ENCODE measurements around the gene ARTN. TPM values are rescaled to one million over a fixed set of nuclear protein-coding genes. Genes with fewer than 3 reads are reported as not detected.

The ARTN gene
- total and polyA plus RNA-seq, 4 donors = 0.23 to 2.7 (median 1.2) TPM

DNA sequence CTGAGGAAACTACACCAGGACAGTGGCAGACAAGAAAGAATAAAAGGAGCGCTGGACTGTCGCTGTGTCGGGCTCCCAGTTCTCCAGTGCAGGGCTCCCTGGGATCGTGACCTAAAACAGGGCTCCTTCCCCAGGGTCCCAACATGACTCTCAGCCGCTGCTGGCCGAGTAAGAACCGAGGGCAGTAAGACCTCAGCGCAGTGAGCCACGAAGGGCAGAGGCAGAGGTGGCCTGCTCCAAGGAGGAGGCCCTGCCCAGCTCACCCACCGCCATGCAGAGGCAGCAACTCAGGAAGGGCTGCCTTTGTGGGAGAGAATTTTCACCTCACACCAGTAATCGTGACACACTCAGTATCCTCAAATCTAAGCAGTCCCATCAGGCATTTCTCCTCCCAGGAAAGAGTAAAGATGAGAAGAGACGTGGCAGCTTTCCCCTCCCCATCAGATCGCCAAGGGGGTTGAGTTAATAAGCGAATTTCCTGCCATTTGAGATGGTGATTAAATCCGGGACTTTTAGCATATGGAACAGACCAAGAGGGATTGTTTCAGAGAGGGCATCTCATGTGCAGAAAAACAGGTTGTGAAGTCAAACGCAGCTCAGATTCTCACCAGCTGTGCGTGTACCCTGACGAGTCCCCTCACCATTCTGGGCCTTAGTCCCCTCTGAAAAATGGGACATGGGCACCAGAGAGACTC lies 19.8 kb upstream of the ARTN start:
- ATAC-seq (ENCODE audit: insufficient read depth, low FRiP score) (no peak), DNase-seq (no peak)
- Histone ChIP-seq H3K9ac (ENCODE audit: insufficient read depth in 1 of 2, low read length in 2 of 2) (no peak overlapping the region), H3K27ac (ENCODE audit: low read depth in 1 of 2, low read length in 1 of 2) (no peak overlapping the region), H3K27me3 (ENCODE audit: control insufficient read depth in 3 of 3, insufficient read depth in 3 of 3, low read length in 2 of 3) (no peaks in the 10 kb centered on the region), H3K4me1 (ENCODE audit: control insufficient read depth in 5 of 5, insufficient read depth in 5 of 5, low read length in 5 of 5) (no peaks in the 10 kb centered on the region), H3K9me3 (ENCODE audit: control insufficient read depth in 4 of 4, insufficient read depth in 3 of 4, low read length in 3 of 4) (no peaks in the 10 kb centered on the region), H3K4me3 (no peak overlapping the region), H3K36me3 (ENCODE audit: control insufficient read depth in 4 of 4, insufficient read depth in 4 of 4, low read length in 4 of 4) (peaks cover 0 to 7% (median 3%) of the 10 kb centered on the region in 4 donors)
- TF ChIP-seq, protein P1, sequence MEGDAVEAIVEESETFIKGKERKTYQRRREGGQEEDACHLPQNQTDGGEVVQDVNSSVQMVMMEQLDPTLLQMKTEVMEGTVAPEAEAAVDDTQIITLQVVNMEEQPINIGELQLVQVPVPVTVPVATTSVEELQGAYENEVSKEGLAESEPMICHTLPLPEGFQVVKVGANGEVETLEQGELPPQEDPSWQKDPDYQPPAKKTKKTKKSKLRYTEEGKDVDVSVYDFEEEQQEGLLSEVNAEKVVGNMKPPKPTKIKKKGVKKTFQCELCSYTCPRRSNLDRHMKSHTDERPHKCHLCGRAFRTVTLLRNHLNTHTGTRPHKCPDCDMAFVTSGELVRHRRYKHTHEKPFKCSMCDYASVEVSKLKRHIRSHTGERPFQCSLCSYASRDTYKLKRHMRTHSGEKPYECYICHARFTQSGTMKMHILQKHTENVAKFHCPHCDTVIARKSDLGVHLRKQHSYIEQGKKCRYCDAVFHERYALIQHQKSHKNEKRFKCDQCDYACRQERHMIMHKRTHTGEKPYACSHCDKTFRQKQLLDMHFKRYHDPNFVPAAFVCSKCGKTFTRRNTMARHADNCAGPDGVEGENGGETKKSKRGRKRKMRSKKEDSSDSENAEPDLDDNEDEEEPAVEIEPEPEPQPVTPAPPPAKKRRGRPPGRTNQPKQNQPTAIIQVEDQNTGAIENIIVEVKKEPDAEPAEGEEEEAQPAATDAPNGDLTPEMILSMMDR (IDR thresholded peaks at IDR 0.05; ENCODE audit: control extremely low read depth, extremely low read depth) = no peak
- WGBS, 2 donors = 84 to 85% methylated on average over 18 of the region's 18 CpGs

DNA sequence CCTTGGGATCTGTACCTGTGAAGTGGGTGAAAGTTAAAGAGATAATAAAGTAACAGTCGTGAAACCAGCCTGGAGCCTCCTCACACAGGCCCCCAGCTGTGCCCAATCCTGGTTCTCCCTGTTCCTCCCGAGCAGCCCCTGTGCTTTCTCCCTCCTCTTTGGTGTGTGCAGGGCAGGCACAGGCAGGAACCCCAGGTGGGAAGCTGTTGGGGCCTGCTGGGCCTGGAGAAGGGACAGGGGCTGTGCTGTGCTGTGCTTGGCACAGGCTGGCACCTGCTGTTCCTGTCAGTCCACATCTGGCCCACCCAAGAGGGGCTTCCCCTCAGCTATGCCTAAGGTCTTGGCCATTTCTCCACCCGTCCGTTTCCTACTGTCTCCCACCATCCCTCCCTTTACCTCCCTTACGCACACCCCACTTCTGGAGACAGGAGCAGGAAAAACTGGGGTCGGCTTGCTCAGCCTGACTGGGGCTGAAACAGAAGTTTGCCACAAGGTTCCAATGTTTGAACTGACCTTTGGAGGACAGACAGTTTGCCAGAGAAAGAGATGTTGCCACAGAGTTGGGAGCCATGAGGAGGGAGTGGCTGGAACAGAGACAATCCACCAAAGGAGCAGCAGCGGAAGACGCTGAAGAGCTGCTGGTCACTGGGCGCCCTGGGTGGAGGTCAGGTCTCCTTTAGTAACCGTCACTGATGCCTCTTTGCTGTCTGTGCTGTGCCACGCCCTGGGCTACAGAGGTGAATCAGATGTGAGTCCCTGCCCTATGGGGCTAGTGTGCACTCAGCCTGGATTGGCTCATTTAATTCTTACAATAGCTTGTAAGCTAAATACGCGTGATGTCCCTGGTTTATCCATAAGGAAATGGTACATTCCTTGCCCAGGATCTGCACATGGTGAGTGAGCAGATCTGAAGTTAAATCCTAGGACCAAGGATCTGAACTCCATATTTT lies 18.8 kb upstream of the ARTN start:
- H3K27ac ChIP-seq (ENCODE audit: low read depth in 1 of 2, low read length in 1 of 2) = no peak overlapping the region
- no peaks in the 10 kb centered on the region for H3K4me1 ChIP-seq (ENCODE audit: control insufficient read depth in 5 of 5, insufficient read depth in 5 of 5, low read length in 5 of 5)
- H3K36me3 ChIP-seq (ENCODE audit: control insufficient read depth in 4 of 4, insufficient read depth in 4 of 4, low read length in 4 of 4) = peaks cover 0 to 7% (median 3%) of the 10 kb centered on the region in 4 donors
- H3K9ac ChIP-seq (ENCODE audit: insufficient read depth in 1 of 2, low read length in 2 of 2) = no peak overlapping the region
- TF ChIP-seq, protein P1 (IDR thresholded peaks at IDR 0.05; ENCODE audit: control extremely low read depth, extremely low read depth) = no peak
- DNase-seq = no peak
- H3K9me3 ChIP-seq (ENCODE audit: control insufficient read depth in 4 of 4, insufficient read depth in 3 of 4, low read length in 3 of 4) = no peaks in the 10 kb centered on the region
- no peaks in the 10 kb centered on the region for H3K27me3 ChIP-seq (ENCODE audit: control insufficient read depth in 3 of 3, insufficient read depth in 3 of 3, low read length in 2 of 3)
- no peak for ATAC-seq (ENCODE audit: insufficient read depth, low FRiP score)
- H3K4me3 ChIP-seq = no peak overlapping the region
- 92 to 95% methylated on average over 13 of the region's 13 CpGs for WGBS, 2 donors

DNA sequence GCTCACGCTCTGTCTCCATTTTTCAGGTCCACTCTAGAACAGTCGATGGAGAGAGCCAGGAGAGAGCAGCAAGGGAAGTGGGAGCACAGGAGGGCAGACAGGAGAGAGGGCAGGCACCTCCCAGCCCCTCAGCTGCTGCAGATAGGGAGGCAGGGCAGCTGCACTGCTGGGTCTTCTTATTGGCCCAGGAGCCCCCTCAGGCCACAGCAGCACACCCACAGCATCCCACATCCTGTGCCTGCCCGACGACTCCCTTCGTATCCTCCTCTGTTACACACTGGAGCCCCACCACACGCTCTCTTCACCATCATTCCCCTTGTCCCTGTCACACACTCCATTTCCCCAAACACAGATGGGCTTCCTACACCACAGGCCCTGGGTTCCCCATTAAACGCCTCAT lies 13.7 kb upstream of the ARTN start:
- Histone ChIP-seq H3K4me1 (ENCODE audit: control insufficient read depth in 5 of 5, insufficient read depth in 5 of 5, low read length in 5 of 5) (no peaks in the 10 kb centered on the region), H3K9ac (ENCODE audit: insufficient read depth in 1 of 2, low read length in 2 of 2) (no peak overlapping the region), H3K9me3 (ENCODE audit: control insufficient read depth in 4 of 4, insufficient read depth in 3 of 4, low read length in 3 of 4) (no peaks in the 10 kb centered on the region), H3K36me3 (ENCODE audit: control insufficient read depth in 4 of 4, insufficient read depth in 4 of 4, low read length in 4 of 4) (peaks cover 0 to 5% (median 4%) of the 10 kb centered on the region in 4 donors), H3K27ac (ENCODE audit: low read depth in 1 of 2, low read length in 1 of 2) (no peak overlapping the region), H3K27me3 (ENCODE audit: control insufficient read depth in 3 of 3, insufficient read depth in 3 of 3, low read length in 2 of 3) (no peaks in the 10 kb centered on the region), H3K4me3 (no peak overlapping the region)
- WGBS, 2 donors = 85 to 87% methylated on average over 7 of the region's 7 CpGs
- TF ChIP-seq, protein P1 (IDR thresholded peaks at IDR 0.05; ENCODE audit: control extremely low read depth, extremely low read depth) = no peak
- ATAC-seq (ENCODE audit: insufficient read depth, low FRiP score) (no peak), DNase-seq (no peak)

Data from lung (tissue), 12 donors.